GM19463 (cell line): Measurements from ENCODE around the gene ADGRL3.

Experiments
- ATAC-seq: cut with Tn5 transposase; IDR thresholded peaks from one replicate; pipeline ENCODE4 v1.9.1; 2021; ENCODE audit warnings: mild to moderate bottlenecking, moderate library complexity; ENCODE audit not compliant: unreplicated experiment

The ADGRL3 gene

DNA sequence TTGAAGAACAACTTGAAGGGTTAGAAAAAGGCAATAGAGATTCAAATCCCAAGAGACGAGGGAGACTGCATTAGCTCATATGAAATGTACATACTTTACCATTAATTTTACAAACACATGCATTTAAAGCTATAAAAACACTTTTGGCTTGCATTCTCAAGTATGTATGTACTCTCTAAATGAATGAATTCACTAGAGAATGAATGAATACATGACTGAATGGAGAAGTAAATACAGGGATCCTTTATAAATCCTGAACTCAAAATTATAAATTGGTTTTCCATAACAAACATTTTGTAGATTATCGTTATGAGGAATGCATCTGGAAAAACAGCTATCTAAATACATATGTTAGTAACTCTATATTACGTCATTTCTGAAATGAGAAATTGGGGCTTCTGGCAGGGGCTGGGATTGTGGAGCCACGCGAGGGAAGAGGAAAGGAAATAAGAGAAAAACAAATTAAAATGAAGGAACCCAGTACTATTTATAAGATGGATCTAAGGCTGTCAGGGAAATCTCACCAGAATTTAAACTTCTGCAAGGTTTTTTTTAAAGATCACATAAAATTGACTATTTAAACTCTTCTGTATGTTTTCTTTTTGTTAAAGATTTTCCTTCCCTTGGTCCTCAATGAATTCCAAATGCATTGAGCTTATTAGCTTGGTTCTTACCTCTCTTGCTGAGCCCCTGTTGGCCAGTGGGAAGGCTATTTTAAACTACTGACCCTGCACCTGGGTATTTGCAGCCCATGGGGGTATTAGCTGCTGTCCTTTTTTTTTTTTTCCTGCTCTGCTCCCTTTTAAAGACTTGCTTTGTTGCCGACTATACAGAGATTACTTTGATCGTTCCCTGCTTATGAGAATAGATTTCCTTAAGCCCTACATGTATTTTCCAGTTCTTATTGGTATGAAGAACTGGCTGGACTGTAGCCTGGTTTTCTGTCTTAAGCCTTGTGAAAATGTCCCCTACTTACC, 207.8 kb downstream of the ADGRL3 start:
- no peak for ATAC-seq

DNA sequence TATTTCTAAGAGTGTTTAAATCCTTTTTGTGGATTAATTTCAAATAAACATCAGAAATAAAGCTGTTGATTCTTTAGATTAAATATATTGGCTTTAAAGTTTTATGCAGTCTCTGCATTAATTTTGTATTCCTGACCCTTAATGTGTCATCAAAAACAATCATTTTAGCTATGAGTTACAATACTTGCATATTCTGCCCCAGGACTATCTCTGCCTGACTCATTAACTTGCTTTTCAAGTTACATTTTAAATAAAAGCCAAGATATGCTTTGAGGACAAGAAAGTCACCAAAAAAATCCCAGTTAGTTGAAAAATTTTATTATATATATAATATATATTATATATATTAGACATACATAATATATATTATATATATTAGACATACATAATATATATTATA, 208.7 kb downstream of the ADGRL3 start:
- ATAC-seq: no peak

DNA sequence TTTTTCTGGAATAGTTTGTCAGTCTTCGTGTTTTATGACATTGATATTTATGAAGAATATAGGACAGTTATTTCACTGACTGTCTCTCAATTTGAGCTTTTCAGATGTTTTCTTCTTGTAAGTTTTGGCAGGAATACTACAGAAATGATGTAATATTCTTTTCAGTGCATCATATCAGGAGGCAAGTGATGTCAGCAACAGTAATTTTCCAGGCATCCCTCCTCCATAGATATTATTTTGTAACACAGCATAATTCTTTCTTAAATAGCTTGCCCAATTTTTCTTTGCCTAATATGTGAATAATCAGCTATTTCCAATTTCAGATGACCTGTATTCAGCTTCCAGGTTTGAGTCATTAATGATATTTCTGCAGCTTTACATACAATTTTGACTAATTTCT, 211.1 kb downstream of the ADGRL3 start:
- ATAC-seq: no peak

DNA sequence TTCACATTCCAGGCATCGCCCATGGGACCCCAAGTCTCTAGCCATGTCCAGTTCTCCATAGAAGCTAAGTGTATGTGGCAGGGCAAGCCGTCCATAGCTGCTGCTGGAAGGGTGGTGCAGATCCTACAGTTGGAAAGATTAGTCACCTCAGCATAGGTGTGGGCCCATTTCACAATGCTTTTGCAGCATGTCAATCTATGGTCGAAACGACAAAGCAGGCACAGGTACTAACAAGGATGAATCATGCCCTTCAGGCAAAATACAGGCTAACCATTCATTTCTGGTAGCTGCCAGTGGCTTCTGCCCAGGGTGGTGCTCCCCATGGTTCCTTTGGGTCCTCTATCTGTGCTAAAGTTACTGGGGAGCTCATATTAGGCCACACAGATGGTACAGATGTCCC, 225.2 kb downstream of the ADGRL3 start:
- ATAC-seq: no peak

DNA sequence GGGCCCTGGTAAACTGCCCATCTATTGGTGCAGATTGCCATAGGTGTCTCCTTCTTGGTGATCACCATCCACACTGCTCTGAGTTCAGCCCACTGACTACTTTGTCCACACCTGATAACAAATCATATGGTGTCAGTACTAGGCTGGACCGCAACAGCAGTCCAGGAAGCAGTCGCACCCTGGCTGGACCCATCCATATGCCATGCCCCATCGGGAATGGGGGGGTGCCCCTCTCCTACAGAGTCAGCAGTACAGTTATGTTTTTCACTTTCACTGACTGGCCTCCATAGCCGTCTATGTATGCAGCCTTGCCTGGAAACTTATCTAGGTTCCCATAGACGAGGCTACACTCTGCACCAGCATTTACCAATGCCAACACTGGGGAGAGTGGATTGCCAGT, 226.1 kb downstream of the ADGRL3 start:
- ATAC-seq: no peak

GRCh38 chr4:61427099-61427817, 227.1 kb downstream of the ADGRL3 start:
- no peak for ATAC-seq

DNA sequence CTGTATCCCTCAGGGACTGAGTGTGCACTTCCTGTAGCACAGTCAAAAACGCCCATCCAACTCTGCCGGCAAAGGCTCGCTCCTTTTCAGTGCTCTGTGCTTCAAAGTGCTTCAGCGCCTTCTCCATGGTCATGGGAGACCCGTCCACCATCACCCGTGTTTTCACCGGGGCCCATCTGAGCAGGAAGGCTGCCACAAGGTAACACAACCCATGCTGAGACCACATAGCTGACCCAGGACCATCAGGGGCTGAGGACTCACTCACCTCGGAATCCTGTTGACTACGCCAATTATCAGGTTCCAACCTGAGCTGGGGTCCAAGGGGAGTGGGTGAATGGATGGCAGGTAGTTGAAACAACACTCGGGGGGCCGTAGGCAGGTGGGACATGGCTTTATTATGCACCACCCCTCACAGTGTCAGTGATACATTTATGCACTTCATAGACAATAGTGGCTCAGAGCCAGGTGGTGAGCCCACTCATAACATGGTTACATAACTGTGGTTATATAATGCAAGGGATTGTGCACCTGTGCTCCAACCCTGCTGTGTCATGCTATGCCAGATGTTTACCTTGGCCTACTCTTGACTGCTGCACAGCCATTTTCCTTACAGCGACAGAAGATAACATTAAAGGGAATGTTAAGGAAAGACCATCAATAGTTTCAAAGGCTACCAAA, 227.8 kb downstream of the ADGRL3 start:
- no peak for ATAC-seq

DNA sequence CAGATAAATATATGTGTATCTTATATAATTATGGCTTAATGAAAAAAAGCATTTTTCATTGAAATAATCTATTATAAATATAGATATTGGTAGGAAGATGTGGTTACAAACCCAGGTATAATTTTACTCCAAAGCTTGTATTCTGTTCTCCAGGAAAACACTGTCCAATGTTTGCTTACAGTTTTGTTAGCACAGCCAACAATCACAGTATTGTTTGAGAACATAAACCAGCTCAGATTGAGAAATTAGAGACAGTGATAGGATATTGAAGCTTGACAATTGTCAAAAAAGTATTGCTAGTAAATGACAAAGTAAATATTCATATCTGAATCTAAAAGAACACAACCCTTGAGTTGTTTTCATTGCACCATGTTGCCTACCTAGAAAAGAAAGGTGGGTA, 228.8 kb downstream of the ADGRL3 start:
- no peak for ATAC-seq

- no peak for ATAC-seq
Measured at GRCh38 chr4:61431131-61431530, 231.0 kb downstream of the ADGRL3 start.

GRCh38 chr4:61437923-61438322, 237.8 kb downstream of the ADGRL3 start:
- ATAC-seq: no peak

- no peak for ATAC-seq
Measured at GRCh38 chr4:61440321-61440720, 240.2 kb downstream of the ADGRL3 start.

DNA sequence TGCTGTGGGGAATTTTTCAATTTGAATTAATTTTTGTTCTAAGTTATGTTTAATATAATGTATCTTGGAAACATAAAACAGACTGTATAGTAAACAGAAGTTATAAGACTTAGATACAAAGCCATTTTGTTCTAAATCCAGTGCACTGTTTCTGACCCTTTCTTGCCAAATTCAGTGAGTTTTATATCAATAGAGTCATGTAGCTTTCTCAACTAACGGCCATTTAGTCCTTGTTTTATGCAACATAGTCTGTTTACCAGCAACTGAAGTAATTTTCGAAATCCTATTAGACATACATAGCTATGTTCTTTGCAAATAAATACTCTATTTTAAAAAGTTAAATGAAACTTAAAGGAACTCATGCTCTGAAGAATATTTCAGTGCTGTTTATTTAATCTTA, 242.8 kb downstream of the ADGRL3 start:
- no peak for ATAC-seq

DNA sequence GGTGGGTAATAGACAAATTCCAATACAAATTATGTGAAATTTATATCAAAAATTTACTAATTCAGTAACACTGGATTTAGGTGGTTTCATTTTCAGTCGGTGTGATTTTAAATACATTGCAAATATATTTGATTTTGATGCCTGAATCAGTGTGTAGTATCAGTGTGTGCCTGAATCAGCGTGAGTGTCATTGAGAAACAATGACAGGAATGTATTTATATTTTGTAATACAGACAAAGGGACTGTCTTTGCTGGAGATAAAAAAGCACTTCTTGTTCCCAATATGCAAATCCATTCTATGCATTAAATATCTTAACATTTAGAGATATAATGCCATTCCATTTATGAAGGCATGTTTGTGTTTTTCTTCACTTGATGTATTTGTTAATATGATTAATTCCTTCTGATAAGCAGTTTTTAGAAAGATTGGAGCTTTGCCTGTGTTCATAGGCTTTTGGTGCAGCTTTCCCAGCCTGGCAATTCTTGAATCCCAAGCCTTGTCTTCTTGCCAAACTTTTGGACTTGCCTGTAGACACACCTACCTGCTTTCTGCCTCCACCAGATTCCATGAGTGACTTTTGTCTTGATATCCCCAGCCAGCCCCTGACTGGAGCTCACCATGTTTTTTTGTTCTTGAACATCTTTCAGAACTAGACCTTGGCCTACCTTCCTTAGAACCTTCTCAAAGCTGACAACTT, 243.8 kb downstream of the ADGRL3 start:
- no peak for ATAC-seq

GRCh38 chr4:61445374-61446063, 245.4 kb downstream of the ADGRL3 start:
- no peak for ATAC-seq

GRCh38 chr4:61446941-61447340, 246.8 kb downstream of the ADGRL3 start:
- no peak for ATAC-seq

DNA sequence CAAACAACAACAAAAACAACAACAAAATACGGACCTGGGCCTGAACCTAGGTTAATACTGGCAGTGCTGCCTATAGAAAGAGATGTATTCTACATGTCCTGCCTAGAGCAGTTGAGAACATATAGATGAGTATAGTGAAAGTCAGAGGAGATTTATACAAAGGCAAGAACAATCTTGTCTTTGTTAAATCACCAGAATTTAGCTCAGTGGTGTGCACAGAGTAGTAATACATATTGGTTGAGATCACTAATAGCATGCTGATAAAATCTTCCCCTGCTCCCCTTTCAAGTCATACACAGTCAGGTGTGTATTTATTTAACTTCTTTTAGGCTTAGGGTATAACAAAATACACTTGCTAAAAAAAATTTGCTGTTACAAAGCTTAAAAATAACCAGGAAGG, 247.8 kb downstream of the ADGRL3 start:
- ATAC-seq: no peak

- ATAC-seq: no peak
Measured at GRCh38 chr4:61451935-61452334, 251.8 kb downstream of the ADGRL3 start.

DNA sequence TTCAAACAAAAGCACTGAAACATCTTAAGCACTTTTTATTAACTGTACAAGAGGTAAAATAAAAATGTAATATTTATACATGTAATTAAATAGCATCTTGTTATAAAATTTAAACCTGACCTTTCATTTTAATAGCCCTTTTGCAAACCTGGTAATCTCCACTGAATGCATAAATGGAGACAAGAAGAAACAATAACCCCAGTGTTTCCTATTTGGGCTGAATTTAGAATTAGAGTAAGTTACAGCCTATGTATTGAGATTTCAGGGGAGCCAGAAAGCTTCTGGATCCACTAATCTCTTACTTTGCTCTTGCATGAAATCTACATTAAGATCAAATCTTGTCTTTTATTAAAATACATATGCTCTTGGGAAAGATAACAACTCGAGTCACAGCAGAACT, 261.8 kb downstream of the ADGRL3 start:
- no peak for ATAC-seq

DNA sequence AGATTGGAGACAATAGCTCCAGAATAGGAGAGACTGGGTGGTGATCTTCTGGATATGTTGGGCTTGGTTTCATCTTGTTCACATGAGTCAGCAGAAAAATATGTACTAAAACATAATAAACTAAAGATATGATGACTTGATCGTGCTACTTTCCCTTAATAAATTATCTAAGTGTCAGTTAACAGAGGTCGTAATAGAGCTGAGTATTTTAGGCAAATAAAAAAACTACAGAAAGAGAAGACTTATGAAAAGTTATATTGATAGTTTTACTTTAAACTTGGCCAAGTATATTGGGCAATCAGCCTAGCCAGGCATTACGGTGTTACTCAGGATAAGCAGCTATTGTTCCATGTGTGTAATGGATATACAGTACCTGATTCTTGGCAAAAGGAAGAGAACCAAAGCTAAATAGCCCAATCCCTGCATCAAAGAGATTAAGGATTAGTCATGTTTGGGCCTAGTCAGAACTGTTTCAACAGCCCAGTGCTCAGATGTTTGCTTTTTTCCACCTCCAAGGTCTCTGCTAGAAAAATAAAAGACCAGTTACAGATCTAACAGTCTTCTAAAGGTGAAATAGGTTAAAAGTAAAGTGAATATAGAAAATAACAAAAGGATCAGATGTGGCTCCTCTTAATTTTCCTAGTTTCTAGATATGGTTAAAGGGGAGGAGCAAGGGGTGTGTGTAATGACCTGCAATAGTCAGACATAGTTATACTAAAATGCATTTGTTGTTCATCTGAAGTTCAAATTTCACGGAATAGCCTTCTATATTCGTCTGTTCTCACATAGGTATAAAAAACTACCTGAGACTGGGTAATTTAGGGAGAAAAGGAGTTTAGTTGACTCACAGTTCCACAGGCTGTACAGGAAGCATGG, 262.6 kb downstream of the ADGRL3 start:
- ATAC-seq: no peak
